ENCODE results near the gene DUSP6.

The DUSP6 gene

GRCh38 chr12:89352492-89353187 lies at the start of gene DUSP6:
TSS of gene DUSP6 (minus strand) at chr12:89352501. CDS start at chr12:89352039, 462 bp downstream.
- peak; percentile 99 for DNase-seq

- DNase-seq, result no peak
Measured at GRCh38 chr12:89401433-89402058, 49.2 kb upstream of the DUSP6 start.

- no peak for DNase-seq
Measured at GRCh38 chr12:89400415-89400814, 48.1 kb upstream of the DUSP6 start.

- no peak for DNase-seq
Measured at GRCh38 chr12:89395712-89396111, 43.4 kb upstream of the DUSP6 start.

GRCh38 chr12:89393551-89394121 lies 41.3 kb upstream of the DUSP6 start:
- no peak for DNase-seq

- DNase-seq, result no peak
Measured at GRCh38 chr12:89392391-89392790, 40.1 kb upstream of the DUSP6 start.

GRCh38 chr12:89391726-89392336 lies 39.5 kb upstream of the DUSP6 start:
- no peak for DNase-seq

- no peak for DNase-seq
Measured at GRCh38 chr12:89390802-89391673, 38.7 kb upstream of the DUSP6 start.

GRCh38 chr12:89389755-89390661 lies 37.7 kb upstream of the DUSP6 start:
- no peak for DNase-seq

- DNase-seq, result no peak
Measured at GRCh38 chr12:89386138-89386537, 33.8 kb upstream of the DUSP6 start.

GRCh38 chr12:89384807-89385206 lies 32.5 kb upstream of the DUSP6 start:
- no peak for DNase-seq

GRCh38 chr12:89384050-89384758 lies 31.9 kb upstream of the DUSP6 start:
- no peak for DNase-seq

- no peak for DNase-seq
Measured at GRCh38 chr12:89383235-89384049, 31.1 kb upstream of the DUSP6 start.

GRCh38 chr12:89382328-89382727 lies 30.0 kb upstream of the DUSP6 start:
- no peak for DNase-seq

- no peak for DNase-seq
Measured at GRCh38 chr12:89379839-89380467, 27.7 kb upstream of the DUSP6 start.

- DNase-seq, result no peak
Measured at GRCh38 chr12:89379148-89379838, 27.0 kb upstream of the DUSP6 start.

- DNase-seq, result no peak
Measured at GRCh38 chr12:89376844-89377243, 24.5 kb upstream of the DUSP6 start.

- no peak for DNase-seq
Measured at GRCh38 chr12:89376202-89376529, 23.9 kb upstream of the DUSP6 start.

Measured in NCI-H2029 (cell line).